Liver (tissue), 9 donors: ENCODE data around the gene TCF7L2. TPM values are rescaled to one million over a fixed set of nuclear protein-coding genes. Genes with fewer than 3 reads are reported as not detected.

Source experiments
- DNase-seq: peaks from one replicate; pipeline ENCODE4 v3.0.0-alpha.2; 2017; ENCODE audit warnings: low spot score
- H3K27ac ChIP-seq, 2 donors: one replicate each; pipeline ENCODE4 v1.7.0; 2013; ENCODE audit warnings: inconsistent platforms in 2 of 2, low read length in 2 of 2, control low read depth in 1 of 2, low read depth in 1 of 2, mild to moderate bottlenecking in 1 of 2
- H3K27me3 ChIP-seq, 4 donors: one replicate each; pipeline versions ENCODE4 v1.6.1 to v1.7.0; 2013; ENCODE audit warnings: low read length in 3 of 4, inconsistent platforms in 1 of 4, mild to moderate bottlenecking in 1 of 4, moderate library complexity in 1 of 4; ENCODE audit not compliant: control insufficient read depth in 4 of 4, insufficient read depth in 4 of 4
- H3K36me3 ChIP-seq, 4 donors: one replicate each; pipeline versions ENCODE4 v1.6.1 to v1.7.0; 2013; ENCODE audit warnings: low read length in 3 of 4, mild to moderate bottlenecking in 3 of 4, low read depth in 1 of 4, moderate library complexity in 1 of 4; ENCODE audit not compliant: control insufficient read depth in 4 of 4, insufficient read depth in 3 of 4
- H3K4me1 ChIP-seq, 4 donors: one replicate each; pipeline versions ENCODE4 v1.6.1 to v1.7.0; 2013; ENCODE audit warnings: low read length in 3 of 4, mild to moderate bottlenecking in 3 of 4, moderate library complexity in 1 of 4; ENCODE audit not compliant: control insufficient read depth in 4 of 4, insufficient read depth in 4 of 4
- H3K4me3 ChIP-seq, 3 donors: one replicate each; pipeline versions ENCODE4 v1.6.1 to v1.7.0; 2013; ENCODE audit warnings: low read length in 3 of 3, control low read depth in 1 of 3, low read depth in 1 of 3, mild to moderate bottlenecking in 1 of 3
- H3K9ac ChIP-seq, 2 donors: one replicate each; pipeline ENCODE4 v1.7.0; 2013; ENCODE audit warnings: low read length in 2 of 2, mild to moderate bottlenecking in 2 of 2, moderate library complexity in 2 of 2, control low read depth in 1 of 2, low read depth in 1 of 2
- H3K9me3 ChIP-seq, 4 donors: one replicate each; pipeline versions ENCODE4 v1.6.1 to v1.7.0; 2013; ENCODE audit warnings: low read length in 3 of 4; ENCODE audit not compliant: control insufficient read depth in 4 of 4
- EGR1 ChIP-seq, 2 donors: IDR thresholded peaks; 2 replicates each; pipeline ENCODE4 v1.6.1; 2016 to 2018; ENCODE audit warnings: antibody characterized with exemption in 2 of 2, low read depth in 2 of 2
- FOXA1 ChIP-seq: IDR thresholded peaks from 2 replicates; pipeline ENCODE4 v1.6.1; 2016; ENCODE audit warnings: antibody characterized with exemption
- FOXA2 ChIP-seq: IDR thresholded peaks from 2 replicates; pipeline ENCODE4 v1.6.1; 2016; ENCODE audit warnings: antibody characterized with exemption
- GABPA ChIP-seq, 2 donors: IDR thresholded peaks in 1 of 2; conservative IDR thresholded peaks in 1 of 2; 2 replicates each; pipeline ENCODE4 v1.6.1; 2016; ENCODE audit warnings: antibody characterized with exemption in 2 of 2, mild to moderate bottlenecking in 1 of 2, moderate library complexity in 1 of 2
- HNF4A ChIP-seq, 2 donors: conservative IDR thresholded peaks; 2 replicates each; pipeline ENCODE4 v1.6.1; 2016; ENCODE audit warnings: antibody characterized with exemption in 2 of 2, mild to moderate bottlenecking in 2 of 2
- HNF4G ChIP-seq: IDR thresholded peaks from 2 replicates; pipeline ENCODE4 v1.6.1; 2016; ENCODE audit warnings: antibody characterized with exemption
- JUND ChIP-seq, 2 donors: IDR thresholded peaks; 2 replicates each; pipeline ENCODE4 v1.6.1; 2016; ENCODE audit warnings: antibody characterized with exemption in 2 of 2
- NR2F2 ChIP-seq: IDR thresholded peaks from 2 replicates; pipeline ENCODE4 v1.6.1; 2016; ENCODE audit warnings: antibody characterized with exemption
- RAD21 ChIP-seq, 2 donors: IDR thresholded peaks; 2 replicates each; pipeline ENCODE4 v1.6.1; 2016; ENCODE audit warnings: antibody characterized with exemption in 2 of 2, mild to moderate bottlenecking in 2 of 2
- REST ChIP-seq: IDR thresholded peaks from 2 replicates; pipeline ENCODE4 v1.6.1; 2016; ENCODE audit warnings: antibody characterized with exemption, mild to moderate bottlenecking
- RXRA ChIP-seq, 2 donors: IDR thresholded peaks; 2 replicates each; pipeline ENCODE4 v1.6.1; 2017 to 2018; ENCODE audit warnings: antibody characterized with exemption in 2 of 2, mild to moderate bottlenecking in 1 of 2
- SP1 ChIP-seq: IDR thresholded peaks from 2 replicates; pipeline ENCODE4 v1.6.1; 2018; ENCODE audit warnings: antibody characterized with exemption, mild to moderate bottlenecking
- TAF1 ChIP-seq: conservative IDR thresholded peaks from 2 replicates; pipeline ENCODE4 v1.6.1; 2016; ENCODE audit warnings: antibody characterized with exemption, mild to moderate bottlenecking
- YY1 ChIP-seq: IDR thresholded peaks from 2 replicates; pipeline ENCODE4 v1.6.1; 2016; ENCODE audit warnings: antibody characterized with exemption, mild to moderate bottlenecking
- ZBTB33 ChIP-seq: IDR thresholded peaks from 2 replicates; pipeline ENCODE4 v1.6.1; 2016; ENCODE audit warnings: antibody characterized with exemption
- WGBS: extraction: QIAGEN DNeasy Blood & Tissue Kit; methylation state at CpG from one replicate; pipeline ENCODE4 v1.1.7; 2013; 5-methylcytosine and 5-hydroxymethylcytosine counted together
- polyA plus RNA-seq, 2 donors: library from polyadenylated mRNA; stranded (reverse) in 1 of 2; unstranded in 1 of 2; fragments of 200-250 nt in 1 of 2; fragments of >200 nt in 1 of 2; fragmentation: Nextera tagmentation in 1 of 2; extraction: Ambion mirVana in 1 of 2; gene quantifications; one replicate each; pipeline versions ENCODE4 v1.2.1 to v1.2.3, GENCODE V29; 2013 to 2015
- total RNA-seq, 2 donors: library from RNA; depleted of rRNA; stranded (reverse); fragments of >200 nt; gene quantifications; one replicate each; pipeline ENCODE4 v1.2.3, GENCODE V29; 2014
- TF ChIP-seq, protein P1 (sequence below): IDR thresholded peaks from 2 replicates; pipeline ENCODE4 v1.6.1; 2016; ENCODE audit warnings: antibody characterized with exemption
- TF ChIP-seq, protein P2 (sequence below): fragments of 150-350 bp; IDR thresholded peaks from 2 replicates; pipeline ENCODE4 v1.5.1; 2017; ENCODE audit warnings: improper control_type of control experiment, low read depth, low read length; ENCODE audit not compliant: missing input control
- TF ChIP-seq, protein P3 (sequence below): IDR thresholded peaks from 2 replicates; pipeline ENCODE4 v1.6.1; 2016; ENCODE audit warnings: antibody characterized with exemption
- donor health status: healthy.
- donor health status: healthy.
- donor health status: healthy.
- donor health status: healthy.
- donor health status: healthy.

Gene TCF7L2
- total and polyA plus RNA-seq, 4 donors: 4.9 to 18.0 (median 8.3) TPM

- Histone ChIP-seq H3K27ac (peak overlapping the region in 1 of 2 donors; percentile 52), H3K9ac (no peak overlapping the region), H3K27me3 (no peaks in the 10 kb centered on the region), H3K36me3 (peaks cover 0 to 2% (median 0%) of the 10 kb centered on the region in 4 donors), H3K4me1 (peaks cover 8 to 50% (median 39%) of the 10 kb centered on the region in 4 donors), H3K9me3 (no peaks in the 10 kb centered on the region), H3K4me3 (no peak overlapping the region)
- WGBS: 62% methylated on average over 7 of the region's 7 CpGs
- no peak for TF ChIP-seq SP1
- no peak for TF ChIP-seq FOXA1
- TF ChIP-seq NR2F2: no peak
- no peak for TF ChIP-seq RXRA (IDR thresholded peaks at IDR 0.05)
- no peak for TF ChIP-seq GABPA (IDR thresholded peaks at IDR 0.05 in 1 of 2, conservative IDR thresholded peaks at IDR 0.05 in 1 of 2)
- no peak for TF ChIP-seq HNF4A (conservative IDR thresholded peaks at IDR 0.05)
- TF ChIP-seq, protein P1, sequence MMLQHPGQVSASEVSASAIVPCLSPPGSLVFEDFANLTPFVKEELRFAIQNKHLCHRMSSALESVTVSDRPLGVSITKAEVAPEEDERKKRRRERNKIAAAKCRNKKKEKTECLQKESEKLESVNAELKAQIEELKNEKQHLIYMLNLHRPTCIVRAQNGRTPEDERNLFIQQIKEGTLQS: no peak
- TF ChIP-seq YY1: no peak
- no peak for TF ChIP-seq REST
- no peak for TF ChIP-seq EGR1 (IDR thresholded peaks at IDR 0.05; ENCODE audit: low read depth in 2 of 2)
- TF ChIP-seq RAD21 (IDR thresholded peaks at IDR 0.05): no peak
- TF ChIP-seq JUND (IDR thresholded peaks at IDR 0.05): no peak
- peak; percentile 48 for DNase-seq
Measured at GRCh38 chr10:113061054-113061430, 111.0 kb downstream of the TCF7L2 start.

DNA sequence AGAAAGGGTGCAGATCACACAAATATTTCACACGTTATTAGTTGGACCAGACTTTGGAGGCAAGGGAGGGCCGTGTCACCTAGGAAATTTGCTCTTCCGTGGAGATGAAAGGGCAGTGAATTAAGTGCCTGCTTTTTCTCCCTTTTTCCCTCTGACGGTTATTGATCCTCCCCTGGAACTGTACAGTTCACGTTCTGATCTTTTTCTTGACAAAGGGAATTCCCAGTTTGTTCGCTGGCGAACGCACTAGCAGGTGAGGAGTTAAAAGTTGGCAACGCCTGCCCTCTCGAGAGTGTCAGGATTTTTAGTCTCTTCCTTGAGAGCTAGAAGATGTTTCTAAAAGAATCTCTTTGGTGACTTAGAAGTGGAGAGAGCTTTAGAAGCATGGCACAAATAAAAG is 111.5 kb downstream of the TCF7L2 start:
- no peak overlapping the region for H3K27ac ChIP-seq
- TF ChIP-seq FOXA2: no peak
- no peak for TF ChIP-seq EGR1 (IDR thresholded peaks at IDR 0.05; ENCODE audit: low read depth in 2 of 2)
- TF ChIP-seq, protein P1: no peak
- TF ChIP-seq JUND (IDR thresholded peaks at IDR 0.05): no peak
- no peak for TF ChIP-seq NR2F2
- no peak for TF ChIP-seq GABPA (IDR thresholded peaks at IDR 0.05 in 1 of 2, conservative IDR thresholded peaks at IDR 0.05 in 1 of 2)
- TF ChIP-seq, protein P2, sequence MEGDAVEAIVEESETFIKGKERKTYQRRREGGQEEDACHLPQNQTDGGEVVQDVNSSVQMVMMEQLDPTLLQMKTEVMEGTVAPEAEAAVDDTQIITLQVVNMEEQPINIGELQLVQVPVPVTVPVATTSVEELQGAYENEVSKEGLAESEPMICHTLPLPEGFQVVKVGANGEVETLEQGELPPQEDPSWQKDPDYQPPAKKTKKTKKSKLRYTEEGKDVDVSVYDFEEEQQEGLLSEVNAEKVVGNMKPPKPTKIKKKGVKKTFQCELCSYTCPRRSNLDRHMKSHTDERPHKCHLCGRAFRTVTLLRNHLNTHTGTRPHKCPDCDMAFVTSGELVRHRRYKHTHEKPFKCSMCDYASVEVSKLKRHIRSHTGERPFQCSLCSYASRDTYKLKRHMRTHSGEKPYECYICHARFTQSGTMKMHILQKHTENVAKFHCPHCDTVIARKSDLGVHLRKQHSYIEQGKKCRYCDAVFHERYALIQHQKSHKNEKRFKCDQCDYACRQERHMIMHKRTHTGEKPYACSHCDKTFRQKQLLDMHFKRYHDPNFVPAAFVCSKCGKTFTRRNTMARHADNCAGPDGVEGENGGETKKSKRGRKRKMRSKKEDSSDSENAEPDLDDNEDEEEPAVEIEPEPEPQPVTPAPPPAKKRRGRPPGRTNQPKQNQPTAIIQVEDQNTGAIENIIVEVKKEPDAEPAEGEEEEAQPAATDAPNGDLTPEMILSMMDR: no peak
- TF ChIP-seq HNF4G: no peak
- TF ChIP-seq RXRA (IDR thresholded peaks at IDR 0.05): no peak
- no peak for TF ChIP-seq RAD21 (IDR thresholded peaks at IDR 0.05)
- TF ChIP-seq, protein P3, sequence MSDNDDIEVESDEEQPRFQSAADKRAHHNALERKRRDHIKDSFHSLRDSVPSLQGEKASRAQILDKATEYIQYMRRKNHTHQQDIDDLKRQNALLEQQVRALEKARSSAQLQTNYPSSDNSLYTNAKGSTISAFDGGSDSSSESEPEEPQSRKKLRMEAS: no peak
- TF ChIP-seq FOXA1: no peak
- TF ChIP-seq ZBTB33: no peak
- no peak for TF ChIP-seq HNF4A (conservative IDR thresholded peaks at IDR 0.05)
- no peak for TF ChIP-seq YY1
- no peak for TF ChIP-seq REST
- no peak for TF ChIP-seq SP1
- TF ChIP-seq TAF1: no peak
- H3K4me1 ChIP-seq: peaks cover 8 to 54% (median 42%) of the 10 kb centered on the region in 4 donors
- H3K9me3 ChIP-seq: no peaks in the 10 kb centered on the region
- H3K27me3 ChIP-seq: no peaks in the 10 kb centered on the region
- peaks cover 0 to 2% (median 0%) of the 10 kb centered on the region in 4 donors for H3K36me3 ChIP-seq
- no peak for DNase-seq
- no peak overlapping the region for H3K9ac ChIP-seq
- WGBS: 53% methylated on average over 10 of the region's 10 CpGs
- H3K4me3 ChIP-seq: no peak overlapping the region
